GM12801 (cell line): ENCODE results near the gene ZNF584.

ENCODE experiments used
- CTCF ChIP-seq: IDR thresholded peaks from one replicate; pipeline ENCODE4 v1.5.1; 2011; ENCODE audit warnings: control low read depth; ENCODE audit not compliant: insufficient read length; ENCODE audit errors: extremely low read depth

Gene ZNF584

GRCh38 chr19:58368561-58369360 is 39.7 kb upstream of the ZNF584 start:
- no peak for TF ChIP-seq CTCF

- TF ChIP-seq CTCF, result no peak
These were observed 35.9 kb upstream of the ZNF584 start for GRCh38 chr19:58372311-58373133.

- no peak for TF ChIP-seq CTCF
These were observed 34.2 kb upstream of the ZNF584 start for GRCh38 chr19:58374200-58374599.

GRCh38 chr19:58379246-58379645 is 29.2 kb upstream of the ZNF584 start:
- TF ChIP-seq CTCF, result no peak

GRCh38 chr19:58380037-58380661 is 28.3 kb upstream of the ZNF584 start:
- no peak for TF ChIP-seq CTCF

GRCh38 chr19:58380662-58381459 is 27.6 kb upstream of the ZNF584 start, which contains the start of gene ZNF837:
TSS of gene ZNF837 (minus strand) at chr19:58381030. CDS start at chr19:58369332, 11,698 bp downstream.
- no peak for TF ChIP-seq CTCF
